Transverse colon (tissue), 4 donors: Measurements from ENCODE around the gene TRAF6. TPM values are rescaled to one million over a fixed set of nuclear protein-coding genes. Genes with fewer than 3 reads are reported as not detected.
A peak's percentile ranks its signal among the peaks of the same experiment; 100 is the strongest.

Source experiments
- DNase-seq: peaks from one replicate; pipeline ENCODE4 v3.0.0-alpha.2; 2019
- H3K27ac ChIP-seq, 4 donors: fragments of 200-600 bp; sonication (generic); 2 replicates each; pipeline ENCODE4 v1.5.1; 2016 to 2018; ENCODE audit warnings: inconsistent platforms in 4 of 4
- H3K27me3 ChIP-seq: fragments of 200-600 bp; sonication (generic); 2 replicates; pipeline ENCODE4 v1.5.1; 2017; ENCODE audit warnings: inconsistent platforms
- H3K36me3 ChIP-seq, 4 donors: fragments of 200-600 bp; sonication (generic); 2 replicates each; pipeline ENCODE4 v1.5.1; 2017 to 2019; ENCODE audit warnings: inconsistent platforms in 4 of 4
- H3K4me1 ChIP-seq, 4 donors: fragments of 200-600 bp; sonication (generic); 2 replicates each; pipeline ENCODE4 v1.5.1; 2017 to 2020; ENCODE audit warnings: inconsistent platforms in 4 of 4
- H3K4me3 ChIP-seq, 4 donors: fragments of 200-600 bp; sonication (generic); 1 replicate in 1 of 4; 2 replicates in 3 of 4; pipeline versions ENCODE4 v1.5.1 to v1.6.1; 2017 to 2019; ENCODE audit warnings: inconsistent platforms in 4 of 4
- H3K9me3 ChIP-seq, 2 donors: fragments of 200-600 bp; sonication (generic); 2 replicates each; pipeline ENCODE4 v1.5.1; 2017 to 2019; ENCODE audit warnings: inconsistent platforms in 2 of 2
- EP300 ChIP-seq: sonication (generic); formaldehyde crosslinking; IDR thresholded peaks from one replicate; pipeline ENCODE4 v1.6.1; 2017; ENCODE audit warnings: antibody characterized with exemption, low read depth
- POLR2A ChIP-seq: fragments of 450-650 bp; IDR thresholded peaks from one replicate; pipeline ENCODE4 v1.6.1; 2016; ENCODE audit warnings: antibody characterized with exemption, mild to moderate bottlenecking, moderate library complexity
- POLR2AphosphoS5 ChIP-seq, 3 donors: sonication (generic); formaldehyde crosslinking; IDR thresholded peaks; one replicate each; pipeline ENCODE4 v1.6.1; 2016; ENCODE audit warnings: antibody characterized with exemption in 3 of 3
- WGBS, 2 donors: methylation state at CpG; one replicate each; pipeline ENCODE4 v1.1.5; 2018; ENCODE audit warnings: low coverage in 1 of 2; 5-methylcytosine and 5-hydroxymethylcytosine counted together
- in situ Hi-C, 4 donors: fragments of 200-750 bp; cut with MboI; loops; one replicate each; pipeline versions ENCODE4 v1.15.0 to v1.15.1; 2017; ENCODE audit warnings: low sequenced_read_pairs in 3 of 4, low pct_ligation_motif_present in 1 of 4, low pct_unique_long_range_greater_than_20kb in 1 of 4
- intact Hi-C: fragments of 100-400 bp; cut with DNase I; formaldehyde crosslinking; loops from one replicate; pipeline ENCODE4 v1.15.1; 2023; ENCODE audit warnings: low total_unique reads
- total RNA-seq, 4 donors: library from RNA; depleted of rRNA; stranded (reverse); fragments of >200 nt; gene quantifications; one replicate each; pipeline ENCODE4 v1.1.0, GENCODE V29; 2016
- TF ChIP-seq, protein P1 (sequence below), 5 experiments: fragments of 200-600 bp in 3 of 5; fragments of 450-650 bp in 2 of 5; sonication (generic) in 3 of 5; IDR thresholded peaks; 1 replicate in 2 of 5; 2 replicates in 3 of 5; pipeline ENCODE4 v1.5.1; 2016 to 2017; ENCODE audit warnings: antibody characterized with exemption in 5 of 5, inconsistent platforms in 3 of 5, mild to moderate bottlenecking in 2 of 5, moderate library complexity in 1 of 5

TRAF6 gene
- total RNA-seq, 4 donors from 2014 or later, result 0.80 to 16.4 (median 10.4) TPM

DNA sequence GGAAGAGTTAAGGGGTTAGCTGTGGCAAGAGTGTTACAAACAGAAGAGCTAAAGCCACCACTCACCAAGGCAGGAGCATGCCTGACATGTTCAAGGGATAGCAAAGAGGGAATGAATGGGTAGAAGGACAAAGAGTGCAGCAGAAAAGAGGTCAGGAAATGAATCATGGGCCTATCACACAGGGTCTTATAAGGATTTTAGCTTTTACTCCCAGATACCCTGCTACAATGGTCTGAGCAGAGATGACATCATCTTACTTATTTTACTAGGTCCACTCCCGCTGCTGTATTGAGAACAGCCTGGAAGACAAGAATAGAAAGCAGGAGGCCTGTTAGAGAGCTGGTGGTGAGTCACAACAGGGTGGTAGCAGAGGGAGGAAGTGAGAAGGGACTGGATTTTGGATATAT is 9.8 kb downstream of the TRAF6 start:
- TF ChIP-seq, protein P1, sequence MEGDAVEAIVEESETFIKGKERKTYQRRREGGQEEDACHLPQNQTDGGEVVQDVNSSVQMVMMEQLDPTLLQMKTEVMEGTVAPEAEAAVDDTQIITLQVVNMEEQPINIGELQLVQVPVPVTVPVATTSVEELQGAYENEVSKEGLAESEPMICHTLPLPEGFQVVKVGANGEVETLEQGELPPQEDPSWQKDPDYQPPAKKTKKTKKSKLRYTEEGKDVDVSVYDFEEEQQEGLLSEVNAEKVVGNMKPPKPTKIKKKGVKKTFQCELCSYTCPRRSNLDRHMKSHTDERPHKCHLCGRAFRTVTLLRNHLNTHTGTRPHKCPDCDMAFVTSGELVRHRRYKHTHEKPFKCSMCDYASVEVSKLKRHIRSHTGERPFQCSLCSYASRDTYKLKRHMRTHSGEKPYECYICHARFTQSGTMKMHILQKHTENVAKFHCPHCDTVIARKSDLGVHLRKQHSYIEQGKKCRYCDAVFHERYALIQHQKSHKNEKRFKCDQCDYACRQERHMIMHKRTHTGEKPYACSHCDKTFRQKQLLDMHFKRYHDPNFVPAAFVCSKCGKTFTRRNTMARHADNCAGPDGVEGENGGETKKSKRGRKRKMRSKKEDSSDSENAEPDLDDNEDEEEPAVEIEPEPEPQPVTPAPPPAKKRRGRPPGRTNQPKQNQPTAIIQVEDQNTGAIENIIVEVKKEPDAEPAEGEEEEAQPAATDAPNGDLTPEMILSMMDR (IDR thresholded peaks at IDR 0.05), result no peak
- TF ChIP-seq POLR2AphosphoS5 (IDR thresholded peaks at IDR 0.05) (no peak), POLR2A (no peak), EP300 (no peak)
- Histone ChIP-seq H3K4me3 (no peak overlapping the region), H3K9me3 (no peaks in the 10 kb centered on the region), H3K4me1 (peaks cover 3 to 19% (median 11%) of the 10 kb centered on the region in 4 donors), H3K27ac (peak overlapping the region in 3 of 4 donors; percentile 52 to 64 (median 52)), H3K27me3 (no peaks in the 10 kb centered on the region), H3K36me3 (peaks cover 0 to 39% (median 17%) of the 10 kb centered on the region in 4 donors)
- in situ Hi-C loops (no loop called here), intact Hi-C loops (no loop called here)
- 44 to 45% methylated on average over 1 of the region's 1 CpG for WGBS, 2 donors
- DNase-seq, result peak; percentile 16

DNA sequence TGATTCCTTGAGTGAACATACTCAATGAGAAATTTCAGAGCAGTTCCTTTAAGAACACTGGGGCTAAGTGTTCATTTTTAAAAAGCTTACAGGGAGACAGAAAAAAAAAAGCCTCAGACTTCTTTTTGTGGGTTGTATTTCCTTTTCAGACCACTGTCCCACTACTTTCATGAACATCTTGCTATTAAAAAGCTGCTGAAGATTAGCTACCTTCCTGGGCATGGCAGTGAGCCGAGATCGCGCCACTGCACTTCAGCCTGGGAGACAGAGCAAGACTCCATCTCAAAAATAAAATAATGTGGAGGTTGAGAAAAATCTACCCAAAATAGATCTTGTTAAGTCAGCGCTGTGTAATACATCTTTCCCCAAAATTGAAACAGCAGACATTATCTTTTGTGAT is 10.8 kb downstream of the TRAF6 start:
- in situ Hi-C loops, result loop anchor here in 2 of 4 donors (10.0 to 25.0 kb wide), 4 partner anchors 205 to 887 kb away; partner anchors contain the start of genes FJX1 (in 2 of the 2), COMMD9 (in 1 of the 2) and PRR5L (in 1 of the 2)
- no peak for TF ChIP-seq EP300
- TF ChIP-seq, protein P1 (IDR thresholded peaks at IDR 0.05), result no peak
- TF ChIP-seq POLR2AphosphoS5 (IDR thresholded peaks at IDR 0.05), result no peak
- no peak for TF ChIP-seq POLR2A
- Histone ChIP-seq H3K36me3 (peaks cover 0 to 45% (median 21%) of the 10 kb centered on the region in 4 donors), H3K4me3 (no peak overlapping the region), H3K4me1 (peaks cover 3 to 19% (median 11%) of the 10 kb centered on the region in 4 donors), H3K9me3 (no peaks in the 10 kb centered on the region), H3K27ac (no peak overlapping the region), H3K27me3 (no peaks in the 10 kb centered on the region)
- DNase-seq, result no peak
- WGBS, 2 donors, result 94 to 100% methylated on average over 4 of the region's 4 CpGs
- intact Hi-C loops, result no loop called here

DNA sequence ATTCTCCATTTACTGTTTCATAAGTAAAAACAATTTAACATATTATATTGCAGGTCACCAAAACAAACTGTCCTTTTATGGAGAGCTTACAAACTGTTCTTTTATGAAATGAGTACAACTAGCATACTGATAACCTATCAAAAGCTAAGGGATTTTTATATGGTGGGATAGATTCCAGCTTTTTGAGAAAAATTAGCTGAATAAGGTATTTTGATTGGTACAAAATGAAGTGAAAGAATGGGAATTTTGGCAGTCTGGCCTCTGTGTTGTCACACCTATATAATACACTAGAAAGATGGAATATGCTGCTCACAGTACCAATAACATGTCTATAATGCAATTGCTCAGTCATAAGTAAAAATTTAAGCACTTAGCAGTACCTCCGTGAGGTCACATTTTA is 11.4 kb downstream of the TRAF6 start:
- WGBS, 2 donors, result 89 to 100% methylated on average over 1 of the region's 1 CpG
- Histone ChIP-seq H3K27ac (no peak overlapping the region), H3K9me3 (no peaks in the 10 kb centered on the region), H3K4me1 (peaks cover 3 to 19% (median 11%) of the 10 kb centered on the region in 4 donors), H3K36me3 (peaks cover 0 to 51% (median 24%) of the 10 kb centered on the region in 4 donors), H3K27me3 (no peaks in the 10 kb centered on the region), H3K4me3 (no peak overlapping the region)
- no peak for DNase-seq
- in situ Hi-C loops (loop anchor here in 2 of 4 donors (10.0 to 25.0 kb wide), 4 partner anchors 204 to 886 kb away; partner anchors contain the start of genes FJX1 (in 2 of the 2), COMMD9 (in 1 of the 2) and PRR5L (in 1 of the 2)), intact Hi-C loops (no loop called here)
- TF ChIP-seq POLR2A, result no peak
- TF ChIP-seq, protein P1 (IDR thresholded peaks at IDR 0.05), result no peak
- TF ChIP-seq EP300, result no peak
- no peak for TF ChIP-seq POLR2AphosphoS5 (IDR thresholded peaks at IDR 0.05)

DNA sequence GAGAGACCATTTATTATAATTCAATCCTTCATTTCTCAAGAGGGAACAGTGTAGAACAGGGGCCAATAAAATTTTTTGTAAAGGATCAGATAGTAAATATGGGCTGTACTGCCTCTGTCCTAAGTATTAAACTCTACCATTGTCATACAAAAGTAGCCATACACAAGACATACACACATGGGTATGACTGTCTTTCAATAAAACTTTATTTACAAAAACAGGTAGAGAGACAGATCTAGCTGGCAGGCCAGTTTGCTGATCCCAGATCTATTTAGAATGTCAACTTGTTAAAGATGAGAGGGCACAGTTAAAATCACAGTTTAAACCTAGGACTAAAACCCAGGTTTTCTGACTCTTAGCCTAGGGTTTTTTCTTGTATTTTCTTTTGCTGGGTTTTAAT is 16.7 kb downstream of the TRAF6 start:
- in situ Hi-C loops, result loop anchor here in 2 of 4 donors (10.0 to 25.0 kb wide), 4 partner anchors 199 to 881 kb away; partner anchors contain the start of genes FJX1 (in 2 of the 2), COMMD9 (in 1 of the 2) and PRR5L (in 1 of the 2)
- intact Hi-C loops, result no loop called here
- no peak overlapping the region for H3K4me3 ChIP-seq

More for the DNA sequence above, 16.7 kb downstream of the TRAF6 start:
- H3K27ac ChIP-seq, result no peak overlapping the region
- no peaks in the 10 kb centered on the region for H3K27me3 ChIP-seq
- no peak for DNase-seq
- H3K9me3 ChIP-seq, result no peaks in the 10 kb centered on the region
- peaks cover 0 to 78% (median 33%) of the 10 kb centered on the region in 4 donors for H3K36me3 ChIP-seq
- no peaks in the 10 kb centered on the region for H3K4me1 ChIP-seq
- TF ChIP-seq EP300 (no peak), POLR2AphosphoS5 (IDR thresholded peaks at IDR 0.05) (no peak)
- TF ChIP-seq, protein P1 (IDR thresholded peaks at IDR 0.05), result no peak
